T-cell (primary cell): ENCODE data around the gene SNRNP40. TPM values are rescaled to one million over a fixed set of nuclear protein-coding genes. Genes with fewer than 3 reads are reported as not detected.

Experiments
- ATAC-seq, 4 experiments: fragments of 200-7000 bp in 3 of 4; fragments of 150-1000 bp in 1 of 4; cut with Tn5 transposase; replicated peaks in 1 of 4; 1 replicate in 3 of 4; 2 replicates in 1 of 4; pipeline ENCODE4 v1.10.0; 2021; ENCODE audit warnings: moderate library complexity in 3 of 4, mild to moderate bottlenecking in 2 of 4, moderate number of reproducible peaks in 1 of 4
- CTCF ChIA-PET, 2 donors: fragments of 300-600 bp; sonication (Branson Sonifier 250); formaldehyde crosslinking; loops; one replicate each; lab custom pipeline; 2022; ENCODE audit warnings: antibody characterized with exemption in 2 of 2; lab: Charles Lee
- POLR2A ChIA-PET, 2 donors: fragments of 300-600 bp; sonication (Branson Sonifier 250); formaldehyde crosslinking; loops; one replicate each; lab custom pipeline; 2022; ENCODE audit warnings: antibody characterized with exemption in 2 of 2; lab: Charles Lee
- DNase-seq, 35 experiments: peaks; one replicate each; pipeline versions ENCODE4 v3.0.0 to v3.0.0-alpha.2; 2013 to 2023
- H3K27ac ChIP-seq: one replicate; pipeline ENCODE4 v1.5.1; 2013; ENCODE audit warnings: low read length
- H3K27me3 ChIP-seq, 2 experiments: replicated peaks in 1 of 2; 1 replicate in 1 of 2; 2 replicates in 1 of 2; pipeline versions ENCODE4 v1.6.1 to v1.7.0; 2013; ENCODE audit warnings: low read length in 1 of 2, mixed read lengths in 1 of 2; ENCODE audit not compliant: control insufficient read depth in 2 of 2, insufficient read depth in 2 of 2; ENCODE audit errors: extremely low read depth in 1 of 2
- H3K36me3 ChIP-seq, 2 donors: 1 replicate in 1 of 2; 2 replicates in 1 of 2; pipeline versions ENCODE4 v1.6.1 to v1.7.0; 2013; ENCODE audit warnings: low read length in 1 of 2; ENCODE audit not compliant: control insufficient read depth in 2 of 2, insufficient read depth in 1 of 2; ENCODE audit errors: extremely low read depth in 1 of 2
- H3K4me1 ChIP-seq, 2 experiments: 1 replicate in 1 of 2; 2 replicates in 1 of 2; pipeline versions ENCODE4 v1.6.1 to v1.7.0; 2013; ENCODE audit warnings: low read length in 2 of 2, mixed read lengths in 1 of 2; ENCODE audit not compliant: insufficient read depth in 2 of 2, control insufficient read depth in 1 of 2; ENCODE audit errors: extremely low read depth in 1 of 2
- H3K4me3 ChIP-seq, 2 donors: 1 replicate in 1 of 2; 2 replicates in 1 of 2; pipeline versions ENCODE4 v1.5.1 to v1.7.0; 2013; ENCODE audit warnings: mild to moderate bottlenecking in 2 of 2, low read length in 1 of 2, moderate library complexity in 1 of 2; ENCODE audit not compliant: control insufficient read depth in 1 of 2; ENCODE audit errors: extremely low read depth in 1 of 2
- H3K9me3 ChIP-seq: 2 replicates; pipeline ENCODE4 v1.7.0; 2013
- H3K27ac Mint-ChIP-seq, 2 donors: one replicate each; pipeline ENCODE4 v1.8.0; 2020 to 2021; ENCODE audit warnings: mild to moderate bottlenecking in 2 of 2, mixed read lengths in 2 of 2
- H3K27me3 Mint-ChIP-seq, 2 donors: one replicate each; pipeline ENCODE4 v1.8.0; 2021 to 2022; ENCODE audit warnings: mixed read lengths in 2 of 2
- H3K36me3 Mint-ChIP-seq: one replicate; pipeline ENCODE4 v1.8.0; 2021; ENCODE audit warnings: mixed read lengths
- H3K4me1 Mint-ChIP-seq, 3 donors: one replicate each; pipeline ENCODE4 v1.8.0; 2020 to 2022; ENCODE audit warnings: mixed read lengths in 3 of 3, mild to moderate bottlenecking in 1 of 3
- H3K4me3 Mint-ChIP-seq, 3 donors: one replicate each; pipeline ENCODE4 v1.8.0; 2020 to 2022; ENCODE audit warnings: mild to moderate bottlenecking in 3 of 3, mixed read lengths in 3 of 3, moderate library complexity in 3 of 3
- H3K9me3 Mint-ChIP-seq, 3 donors: one replicate each; pipeline ENCODE4 v1.8.0; 2020 to 2022; ENCODE audit warnings: mixed read lengths in 3 of 3
- WGBS: methylation state at CpG from one replicate; pipeline ENCODE4 v1.1.5; 2013; ENCODE audit warnings: missing lambda C conversion rate; ENCODE audit not compliant: insufficient coverage; 5-methylcytosine and 5-hydroxymethylcytosine counted together
- total RNA-seq, 35 experiments: library from RNA in 6 of 35; stranded (reverse) in 6 of 35; fragments of 120-200 nt in 1 of 35; gene quantifications; one replicate each; pipeline versions ENCODE4 v1.2.1 to v1.2.4 and lab custom pipeline; 2013 to 2026

SNRNP40 gene
- total RNA-seq, 5 donors from 2014 or later (not counting 1 experiment from before 2014, with no cell fraction given) = 50.9 to 62.8 (median 53.9) TPM

DNA sequence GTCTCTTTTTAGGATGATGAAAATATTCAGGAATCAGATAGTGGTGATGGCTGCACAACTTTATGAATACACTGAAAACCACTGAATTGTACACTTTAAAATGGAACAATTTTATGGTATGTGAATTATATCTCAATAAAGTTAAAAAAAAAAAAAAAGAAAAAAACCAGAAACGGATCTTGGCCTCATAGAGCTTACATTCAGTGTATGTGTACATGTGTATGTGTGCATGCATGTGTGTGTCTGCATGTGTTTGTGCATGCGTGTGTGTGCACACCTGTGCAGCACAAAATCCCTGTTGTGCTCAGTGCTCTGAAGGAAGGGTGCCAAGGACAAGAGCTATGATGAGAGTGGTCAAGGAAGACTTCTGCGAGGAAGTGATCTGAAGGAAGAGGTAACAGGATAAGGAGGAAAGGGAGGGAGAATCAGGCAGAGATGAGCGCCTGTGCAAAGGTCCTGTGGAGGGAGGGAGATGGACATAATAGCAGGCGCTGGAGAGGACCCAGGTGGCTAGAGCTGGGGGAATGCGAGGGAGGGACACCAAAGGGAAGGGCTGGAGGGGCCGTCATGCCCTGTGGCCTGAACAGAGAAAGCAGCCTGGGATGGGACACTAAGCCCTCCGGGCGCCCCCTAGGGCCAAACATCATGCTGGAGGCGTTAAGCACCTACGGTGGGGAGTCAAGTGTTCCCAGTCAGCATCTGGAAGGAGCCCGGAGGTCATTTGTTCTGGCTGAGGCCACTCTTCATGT lies 82.1 kb downstream of the SNRNP40 start:
- Histone ChIP-seq H3K9me3 (no peaks in the 10 kb centered on the region), H3K4me1 (no peaks in the 10 kb centered on the region), H3K27ac (no peak overlapping the region), H3K36me3 (no peaks in the 10 kb centered on the region), H3K4me3 (no peak overlapping the region), H3K27me3 (peaks cover 0 to 11% of the 10 kb centered on the region in 2 experiments)
- no peak overlapping the region for H3K27ac Mint-ChIP-seq
- CTCF ChIA-PET = no interaction called here
- no peak for ATAC-seq
- H3K36me3 Mint-ChIP-seq = peaks cover 6% of the 10 kb centered on the region
- H3K4me3 Mint-ChIP-seq = no peak overlapping the region
- no peaks in the 10 kb centered on the region for H3K4me1 Mint-ChIP-seq
- DNase-seq = no peak
- peaks cover 0 to 12% (median 10%) of the 10 kb centered on the region in 3 donors for H3K9me3 Mint-ChIP-seq
- POLR2A ChIA-PET = interaction anchor here in 1 of 2 donors (0.6 kb wide), 1 partner anchor 82 kb away, joined by 5 read pairs; the partner anchor contains the start of genes SNRNP40 and ZCCHC17
- WGBS = 65% methylated on average over 10 of the region's 12 CpGs
- H3K27me3 Mint-ChIP-seq = peaks cover 5 to 10% of the 10 kb centered on the region in 2 donors

Other genes starting within 250 kb of the SNRNP40 start
- 100 to 1,000 TPM; 146 to 229 (median 154) TPM for gene PUM1, start 231.1 kb downstream of the SNRNP40 start, total RNA-seq
- gene NKAIN1, start 56.9 kb downstream of the SNRNP40 start, total RNA-seq = under 1 TPM in 1 of 5 donors, not detected in 4; 0.13 TPM
- 10 to 100 TPM; 13.5 to 21.5 (median 19.8) TPM for gene ZCCHC17, start 244 bp upstream of the SNRNP40 start, total RNA-seq
- gene FABP3, start 76.3 kb upstream of the SNRNP40 start, total RNA-seq = under 1 TPM in 1 of 5 donors, not detected in 4; 0.53 TPM
- under 1 TPM in 3 of 5 donors, not detected in 2; 0.26 to 0.82 (median 0.36) TPM for gene SERINC2, start 116.4 kb upstream of the SNRNP40 start, total RNA-seq